WERI-Rb-1 (cell line): ENCODE measurements around the gene TEKT2.

ENCODE experiments used
- DNase-seq: peaks from one replicate; pipeline ENCODE4 v3.0.0-alpha.2; 2020
- H3K27ac ChIP-seq: fragments of 250-450 bp; sonication (Bioruptor Pico); 2 replicates; pipeline ENCODE4 v1.5.1; 2020; ENCODE audit warnings: mild to moderate bottlenecking, moderate library complexity
- H3K27me3 ChIP-seq: fragments of 250-450 bp; sonication (Bioruptor Pico); 2 replicates; pipeline ENCODE4 v1.5.1; 2021; ENCODE audit warnings: mild to moderate bottlenecking, low read depth, moderate library complexity; ENCODE audit not compliant: insufficient read depth, severe bottlenecking
- H3K36me3 ChIP-seq: fragments of 250-450 bp; sonication (Bioruptor Pico); 2 replicates; pipeline ENCODE4 v1.5.1; 2020; ENCODE audit warnings: mild to moderate bottlenecking, moderate library complexity
- H3K4me3 ChIP-seq: 2 replicates; pipeline ENCODE4 v1.5.1; 2011; ENCODE audit warnings: low read depth, mild to moderate bottlenecking, control low read depth, low read length
- H3K9me3 ChIP-seq: fragments of 250-450 bp; sonication (Bioruptor Pico); 2 replicates; pipeline ENCODE4 v1.5.1; 2021; ENCODE audit warnings: mild to moderate bottlenecking, moderate library complexity; ENCODE audit not compliant: severe bottlenecking
- CTCF ChIP-seq: IDR thresholded peaks from 2 replicates; pipeline ENCODE4 v1.5.1; 2011; ENCODE audit warnings: low read depth, mild to moderate bottlenecking, control low read depth, inconsistent platforms, low read length

TEKT2 gene

GRCh38 chr1:36125129-36125991 lies 41.5 kb downstream of the TEKT2 start, which contains the start of gene COL8A2:
Gene COL8A2 (minus strand): TSS chr1:36125222. CDS start chr1:36100242, 24,980 bp downstream.
- TF ChIP-seq CTCF, result no peak
- no peak for DNase-seq
- peaks cover 3% of the 10 kb centered on the region for H3K9me3 ChIP-seq
- H3K4me3 ChIP-seq, result no peak within 1 kb of the TSS
- H3K27me3 ChIP-seq, result no peaks in the 10 kb centered on the region
- no peak within 1 kb of the TSS for H3K27ac ChIP-seq
- H3K36me3 ChIP-seq, result no peaks in the 10 kb centered on the region

DNA sequence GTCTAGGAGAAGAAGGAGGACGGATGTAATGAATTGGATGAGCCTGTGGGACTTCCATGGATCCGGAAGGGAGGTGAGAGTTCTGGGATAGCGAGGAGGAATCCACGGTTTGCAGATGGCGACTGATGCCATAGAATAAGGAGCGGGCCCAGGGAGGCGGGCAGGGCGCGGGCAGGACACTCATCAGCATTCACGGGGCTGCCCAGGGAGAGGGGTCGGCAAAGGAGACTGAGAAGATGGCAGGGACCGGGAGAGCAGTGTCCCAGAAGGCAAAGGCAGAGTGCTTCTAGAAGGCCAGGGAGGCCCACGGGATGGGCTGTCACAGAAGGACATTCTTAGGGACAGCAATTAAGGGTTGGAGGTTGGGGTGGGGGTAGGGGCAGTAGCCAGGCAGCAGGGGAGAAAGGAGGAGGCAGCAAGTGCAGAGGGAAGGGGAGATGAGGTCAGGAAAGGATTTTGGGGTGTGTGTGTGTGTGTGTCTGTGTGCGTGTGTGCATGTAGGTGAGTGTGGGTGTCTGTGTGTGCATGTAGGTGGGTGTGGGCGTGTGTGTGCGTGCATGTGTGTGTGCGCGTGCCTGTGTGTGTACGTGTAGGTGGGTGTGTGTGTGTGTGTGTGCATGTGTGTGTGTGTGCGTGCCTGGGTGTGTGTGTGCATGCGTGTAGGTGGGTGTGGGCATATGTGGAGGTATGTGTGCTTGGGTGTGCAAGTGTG lies 42.3 kb downstream of the TEKT2 start:
- H3K36me3 ChIP-seq, result no peaks in the 10 kb centered on the region
- no peak for TF ChIP-seq CTCF

DNA sequence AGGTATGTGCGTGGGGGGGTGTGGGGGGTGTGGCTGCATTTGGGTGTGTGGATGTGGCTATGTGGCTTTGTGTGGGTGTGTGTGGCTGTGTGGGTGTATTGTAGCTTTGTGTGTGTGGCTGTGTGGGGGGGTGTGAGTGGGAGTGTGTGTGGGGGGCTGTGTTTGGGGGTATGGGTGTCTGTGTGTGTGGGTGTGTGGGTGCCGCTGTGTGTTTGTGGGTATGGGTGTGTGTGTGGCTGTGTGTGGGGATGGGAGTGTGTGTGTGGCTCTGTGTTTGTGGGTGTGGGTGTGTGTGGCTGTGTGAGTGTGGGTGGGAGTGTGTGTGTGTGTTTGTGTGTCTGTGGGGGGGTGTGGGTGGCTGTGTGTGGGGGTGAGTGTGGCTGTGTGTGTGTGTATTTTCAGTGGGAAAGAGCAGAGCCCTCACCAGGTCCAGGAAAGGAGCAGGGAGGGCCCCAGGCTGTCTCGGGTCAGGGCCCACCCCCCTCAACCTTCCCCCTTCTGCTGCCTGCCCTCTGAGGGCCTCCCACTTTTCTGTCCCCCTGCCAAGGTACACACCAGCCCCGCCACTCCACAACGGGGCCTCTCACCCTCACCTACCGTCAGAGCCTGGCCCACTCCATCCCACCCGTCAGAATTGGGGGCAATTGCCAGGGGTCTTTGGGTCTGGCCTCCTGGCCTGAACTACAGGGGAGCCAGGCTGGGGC lies 43.1 kb downstream of the TEKT2 start:
- no peaks in the 10 kb centered on the region for H3K36me3 ChIP-seq
- H3K9me3 ChIP-seq, result peaks cover 3% of the 10 kb centered on the region
- H3K4me3 ChIP-seq, result no peak overlapping the region
- no peak for DNase-seq
- no peak for TF ChIP-seq CTCF
- H3K27me3 ChIP-seq, result no peaks in the 10 kb centered on the region
- no peak overlapping the region for H3K27ac ChIP-seq

More for the DNA sequence above, 42.3 kb downstream of the TEKT2 start:
- Histone ChIP-seq H3K27ac (no peak overlapping the region), H3K27me3 (no peaks in the 10 kb centered on the region), H3K4me3 (no peak overlapping the region), H3K9me3 (peaks cover 3% of the 10 kb centered on the region)
- no peak for DNase-seq

GRCh38 chr1:36128126-36128904 lies 44.4 kb downstream of the TEKT2 start:
- no peak for DNase-seq
- H3K27ac ChIP-seq, result no peak overlapping the region

More at GRCh38 chr1:36128126-36128904, 44.4 kb downstream of the TEKT2 start:
- no peaks in the 10 kb centered on the region for H3K27me3 ChIP-seq
- no peak overlapping the region for H3K4me3 ChIP-seq
- H3K36me3 ChIP-seq, result no peaks in the 10 kb centered on the region
- H3K9me3 ChIP-seq, result peaks cover 3% of the 10 kb centered on the region
- TF ChIP-seq CTCF, result no peak
